Upper lobe of left lung (tissue), 4 donors: Measurements from ENCODE around the gene TCEAL9.
A peak's percentile ranks its signal among the peaks of the same experiment; 100 is the strongest.

Experiments
- CTCF ChIP-seq, 6 experiments: fragments of 450-650 bp in 4 of 6; fragments of 200-600 bp in 2 of 6; sonication (generic) in 2 of 6; IDR thresholded peaks; one replicate each; pipeline ENCODE4 v1.5.1; 2016 to 2019; ENCODE audit warnings: antibody characterized with exemption in 6 of 6
- POLR2A ChIP-seq, 4 donors: fragments of 450-650 bp; IDR thresholded peaks; one replicate each; pipeline ENCODE4 v1.5.1; 2016 to 2017; ENCODE audit warnings: antibody characterized with exemption in 4 of 4, mild to moderate bottlenecking in 2 of 4

- TF ChIP-seq CTCF (IDR thresholded peaks at IDR 0.05) (no peak), POLR2A (IDR thresholded peaks at IDR 0.05) (peak in 3 of 4 donors; percentile 52 to 79 (median 52))
Observed at GRCh38 chrX:103356130-103356798, at the start of gene TCEAL9.
